ENCODE results near the gene RGS9BP. TPM values are rescaled to one million over a fixed set of nuclear protein-coding genes. Genes with fewer than 3 reads are reported as not detected.

RGS9BP gene
- total and polyA plus RNA-seq, 10 of the 15 experiments (the other 5 are each of a cell fraction or from before 2014, with no cell fraction given), result 0.01 to 0.10 (median 0.05) TPM; not detected in 6

DNA sequence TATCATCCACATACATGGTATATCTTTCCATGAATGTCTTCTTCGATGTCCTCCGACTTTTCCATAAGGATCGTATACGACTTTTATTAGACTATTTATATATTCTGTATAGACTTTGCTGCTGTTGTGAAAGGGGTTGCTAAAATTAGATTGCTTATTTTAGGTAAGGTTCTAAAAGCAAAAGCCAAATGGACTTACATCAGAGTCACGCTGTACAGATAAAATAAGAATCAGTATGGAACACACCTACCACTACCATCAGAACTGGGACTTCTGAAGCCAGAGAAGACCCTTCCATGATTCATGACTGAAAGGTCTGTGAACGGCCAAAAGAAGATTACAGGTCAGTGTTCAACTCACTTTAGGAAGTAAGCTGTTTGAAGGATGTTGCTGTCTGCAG lies 9.6 kb upstream of the RGS9BP start:
- in situ Hi-C loops (cut with MboI), result no loop called here
- TF ChIP-seq CHD1 (IDR thresholded peaks at IDR 0.05; ENCODE audit: low read depth, low read length) (no peak), RB1 (IDR thresholded peaks at IDR 0.05; ENCODE audit: borderline replicate concordance) (no peak), CBX5 (IDR thresholded peaks at IDR 0.05; ENCODE audit: low read depth) (no peak), TBL1XR1 (IDR thresholded peaks at IDR 0.05; ENCODE audit: low read depth, low read length) (no peak), GABPA (IDR thresholded peaks at IDR 0.05; ENCODE audit: low read depth) (no peak), CBFB (IDR thresholded peaks at IDR 0.05; ENCODE audit: low read depth) (no peak), CREM (IDR thresholded peaks at IDR 0.05; ENCODE audit: low read depth) (no peak), CBX3 (IDR thresholded peaks at IDR 0.05; ENCODE audit: borderline replicate concordance, low read depth) (no peak), IKZF1 (conservative IDR thresholded peaks at IDR 0.05) (no peak), SUPT20H (IDR thresholded peaks at IDR 0.05; ENCODE audit: borderline replicate concordance, control insufficient read depth, low read depth, low read length) (no peak), FOXM1 (IDR thresholded peaks at IDR 0.05; ENCODE audit: low read depth, low read length) (no peak), MXI1 (IDR thresholded peaks at IDR 0.05; ENCODE audit: low read depth, low read length) (no peak), NRF1 (conservative IDR thresholded peaks at IDR 0.05; ENCODE audit: low read depth, low read length) (no peak)
- TF ChIP-seq, protein P1, sequence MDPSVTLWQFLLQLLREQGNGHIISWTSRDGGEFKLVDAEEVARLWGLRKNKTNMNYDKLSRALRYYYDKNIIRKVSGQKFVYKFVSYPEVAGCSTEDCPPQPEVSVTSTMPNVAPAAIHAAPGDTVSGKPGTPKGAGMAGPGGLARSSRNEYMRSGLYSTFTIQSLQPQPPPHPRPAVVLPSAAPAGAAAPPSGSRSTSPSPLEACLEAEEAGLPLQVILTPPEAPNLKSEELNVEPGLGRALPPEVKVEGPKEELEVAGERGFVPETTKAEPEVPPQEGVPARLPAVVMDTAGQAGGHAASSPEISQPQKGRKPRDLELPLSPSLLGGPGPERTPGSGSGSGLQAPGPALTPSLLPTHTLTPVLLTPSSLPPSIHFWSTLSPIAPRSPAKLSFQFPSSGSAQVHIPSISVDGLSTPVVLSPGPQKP (IDR thresholded peaks at IDR 0.05; ENCODE audit: low read depth, low read length), result no peak
- TF ChIP-seq, protein P2, sequence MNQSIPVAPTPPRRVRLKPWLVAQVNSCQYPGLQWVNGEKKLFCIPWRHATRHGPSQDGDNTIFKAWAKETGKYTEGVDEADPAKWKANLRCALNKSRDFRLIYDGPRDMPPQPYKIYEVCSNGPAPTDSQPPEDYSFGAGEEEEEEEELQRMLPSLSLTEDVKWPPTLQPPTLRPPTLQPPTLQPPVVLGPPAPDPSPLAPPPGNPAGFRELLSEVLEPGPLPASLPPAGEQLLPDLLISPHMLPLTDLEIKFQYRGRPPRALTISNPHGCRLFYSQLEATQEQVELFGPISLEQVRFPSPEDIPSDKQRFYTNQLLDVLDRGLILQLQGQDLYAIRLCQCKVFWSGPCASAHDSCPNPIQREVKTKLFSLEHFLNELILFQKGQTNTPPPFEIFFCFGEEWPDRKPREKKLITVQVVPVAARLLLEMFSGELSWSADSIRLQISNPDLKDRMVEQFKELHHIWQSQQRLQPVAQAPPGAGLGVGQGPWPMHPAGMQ (IDR thresholded peaks at IDR 0.05; ENCODE audit: borderline replicate concordance), result no peak
- no peak overlapping the region for H3K27ac ChIP-seq (ENCODE audit: control insufficient read depth, insufficient read depth)
- DNase-seq (ENCODE audit: low read depth, low spot score), result no peak
- no peak overlapping the region for H3K4me3 ChIP-seq
- H2AFZ ChIP-seq (ENCODE audit: control insufficient read depth, low read depth, low read length), result no peak overlapping the region
- ChIA-PET CTCF (no interaction called here), SMC1A (ENCODE audit: uncharacterized antibody, unreplicated experiment) (no interaction called here), POLR2A (no interaction called here), RAD21 (ENCODE audit: unreplicated experiment) (no interaction called here)
- no peak overlapping the region for H3K9ac ChIP-seq (ENCODE audit: control insufficient read depth, insufficient read depth, low read length)
- no peak for FAIRE-seq
- no peak for ATAC-seq
- H3K9me3 ChIP-seq (replicated peaks; ENCODE audit: control insufficient read depth, insufficient read depth, low read length), result no peaks in the 10 kb centered on the region
- H4K20me1 ChIP-seq (ENCODE audit: control insufficient read depth, insufficient read depth), result no peaks in the 10 kb centered on the region
- intact Hi-C loops (cut with micrococcal nuclease; ENCODE audit: unreplicated experiment), result no loop called here
- 98% methylated on average over 6 of the region's 6 CpGs for WGBS (ENCODE audit: insufficient coverage, insufficient replicate concordance, low lambda C conversion rate, missing lambda C conversion rate)
- H3K4me2 ChIP-seq (ENCODE audit: control insufficient read depth, insufficient read depth), result no peak overlapping the region
- BruUV-seq (replicated peaks), result no TSS peak
- H3K36me3 ChIP-seq (ENCODE audit: control insufficient read depth in 2 of 2, insufficient read depth in 2 of 2, low read length in 1 of 2), result no peaks in the 10 kb centered on the region; a peak in 2 of 4 replicates
- no peaks in the 10 kb centered on the region for H3K4me1 ChIP-seq (ENCODE audit: control insufficient read depth, insufficient read depth, low read length)
- peaks cover 17% of the 10 kb centered on the region for H3K79me2 ChIP-seq (ENCODE audit: control insufficient read depth, insufficient read depth, low read length)
- no peaks in the 10 kb centered on the region for H3K27me3 ChIP-seq (replicated peaks in 1 of 2; ENCODE audit: control insufficient read depth in 2 of 2, insufficient read depth in 2 of 2, low read length in 1 of 2)
